Fibroblast of skin of back (primary cell): Measurements from ENCODE around the gene HMX2. TPM values are rescaled to one million over a fixed set of nuclear protein-coding genes. Genes with fewer than 3 reads are reported as not detected.

Source experiments
- DNase-seq: peaks from one replicate; pipeline ENCODE4 v3.0.0-alpha.2; 2013
- polyA plus RNA-seq, 2 experiments: library from polyadenylated mRNA; unstranded; fragments of 120-200 nt; gene quantifications; one replicate each; pipeline ENCODE4 v1.2.1, GENCODE V29; 2013; ENCODE audit not compliant: insufficient read length in 2 of 2

HMX2 gene
- not detected for polyA plus RNA-seq (2013, experiment 1 of 2; ENCODE audit: insufficient read length)
- polyA plus RNA-seq (2013, experiment 2 of 2; ENCODE audit: insufficient read length), result not detected

- DNase-seq, result no peak
Measured at GRCh38 chr10:123147635-123148413, at the start of gene HMX2. Gene HMX2, plus strand, starts transcription at chr10:123148136. Its CDS starts 243 bp downstream, at chr10:123148379.

GRCh38 chr10:123100030-123100762 lies 47.7 kb upstream of the HMX2 start:
- DNase-seq, result no peak

GRCh38 chr10:123101872-123102271 lies 46.1 kb upstream of the HMX2 start:
- no peak for DNase-seq

GRCh38 chr10:123102673-123103072 lies 45.3 kb upstream of the HMX2 start:
- DNase-seq, result no peak

- DNase-seq, result no peak
Measured at GRCh38 chr10:123103944-123104343, 44.0 kb upstream of the HMX2 start.

- DNase-seq, result no peak
Measured at GRCh38 chr10:123109466-123109865, 38.5 kb upstream of the HMX2 start.

- no peak for DNase-seq
Measured at GRCh38 chr10:123117644-123118417, 30.1 kb upstream of the HMX2 start.

GRCh38 chr10:123119081-123119480 lies 28.9 kb upstream of the HMX2 start:
- no peak for DNase-seq

- no peak for DNase-seq
Measured at GRCh38 chr10:123126246-123126645, 21.7 kb upstream of the HMX2 start.

GRCh38 chr10:123129618-123130271 lies 18.2 kb upstream of the HMX2 start:
- no peak for DNase-seq

- DNase-seq, result peak; percentile 74
Measured at GRCh38 chr10:123132576-123133477, 15.1 kb upstream of the HMX2 start.

GRCh38 chr10:123133541-123134342 lies 14.2 kb upstream of the HMX2 start:
- no peak for DNase-seq

GRCh38 chr10:123134343-123134914 lies 13.5 kb upstream of the HMX2 start:
- DNase-seq, result no peak

GRCh38 chr10:123134915-123135414 lies 13.0 kb upstream of the HMX2 start:
- DNase-seq, result no peak

GRCh38 chr10:123135415-123136141 lies 12.4 kb upstream of the HMX2 start, which contains the start of gene HMX3:
Gene HMX3, plus strand, starts transcription at chr10:123135970. Its CDS starts 81 bp downstream, at chr10:123136051.
- DNase-seq, result no peak

GRCh38 chr10:123136221-123136805 lies 11.6 kb upstream of the HMX2 start:
- DNase-seq, result no peak

- DNase-seq, result no peak
Measured at GRCh38 chr10:123136806-123137642, 10.9 kb upstream of the HMX2 start.

- DNase-seq, result no peak
Measured at GRCh38 chr10:123139165-123139520, 8.8 kb upstream of the HMX2 start.
